Keratinocyte (primary cell): ENCODE data around the gene ELAVL4.

ENCODE experiments used
- CTCF ChIP-seq, 3 experiments: IDR thresholded peaks in 1 of 3; conservative IDR thresholded peaks in 1 of 3; optimal IDR thresholded peaks in 1 of 3; 2 replicates in 2 of 3; 3 replicates in 1 of 3; pipeline versions ENCODE3 to v1.5.1; 2011; ENCODE audit warnings: low read length in 3 of 3, mild to moderate bottlenecking in 3 of 3, moderate library complexity in 2 of 3, control low read depth in 1 of 3, inconsistent platforms in 1 of 3; ENCODE audit not compliant: insufficient read depth in 2 of 3; ENCODE audit errors: extremely low read depth in 1 of 3
- EZH2 ChIP-seq: IDR thresholded peaks from one replicate; pipeline ENCODE4 v1.6.1; 2012; ENCODE audit warnings: inconsistent platforms, mild to moderate bottlenecking, low read length, moderate library complexity

- TF ChIP-seq CTCF (optimal IDR thresholded peaks at IDR 0.05 in 1 of 3, IDR thresholded peaks at IDR 0.05 in 1 of 3, conservative IDR thresholded peaks at IDR 0.05 in 1 of 3; ENCODE audit: extremely low read depth in 1 of 3, insufficient read depth in 2 of 3, low read length in 3 of 3) (no peak), EZH2 (no peak)
Observed at GRCh38 chr1:50110656-50111055, 1.9 kb downstream of the ELAVL4 start.
